ENCODE results near the gene LRTM1.

- no peak for TF ChIP-seq POLR2A (IDR thresholded peaks at IDR 0.05)
- no peak for TF ChIP-seq CTCF (IDR thresholded peaks at IDR 0.05)
Measured at GRCh38 chr3:54873059-54874010, 54.5 kb downstream of the LRTM1 start.

All from testis (tissue), 2 donors.